ENCODE data around the gene POU6F2. TPM values are rescaled to one million over a fixed set of nuclear protein-coding genes. Genes with fewer than 3 reads are reported as not detected.

POU6F2 gene
- total RNA-seq, 1 experiment from 2014 or later = 0.27 TPM

DNA sequence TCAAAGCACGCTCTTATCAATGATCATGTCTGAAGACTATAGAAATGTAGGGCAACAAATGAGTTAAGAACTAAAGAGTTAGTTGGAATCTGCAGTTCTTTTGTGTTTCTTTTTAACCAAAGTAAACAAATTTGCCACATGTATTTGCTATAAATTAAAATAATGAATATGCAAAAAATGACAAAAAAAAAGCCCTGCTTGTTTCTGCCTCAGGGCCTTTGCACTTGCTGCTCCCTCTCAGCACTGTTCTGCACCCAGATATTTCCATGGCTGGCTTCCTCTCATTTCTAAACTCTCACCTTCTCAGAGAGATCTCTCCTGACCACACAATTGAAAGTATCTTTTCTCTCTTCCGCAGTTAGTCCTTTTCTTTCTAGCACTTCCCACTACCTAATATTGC, 406.7 kb downstream of the POU6F2 start:
- no peak overlapping the region for H3K27ac ChIP-seq (ENCODE audit: low read depth, low read length)
- no peak overlapping the region for H3K9ac ChIP-seq (ENCODE audit: low read length)
- H3K27me3 ChIP-seq (ENCODE audit: insufficient read depth, low read length) = peaks cover 37% of the 10 kb centered on the region
- CTCF ChIA-PET = no interaction called here
- no peak overlapping the region for H3K4me2 ChIP-seq (ENCODE audit: low read length)
- no peaks in the 10 kb centered on the region; the same call in 1 of the 2 replicates for H4K20me1 ChIP-seq (ENCODE audit: insufficient read depth)
- no peaks in the 10 kb centered on the region for H3K9me3 ChIP-seq (ENCODE audit: control insufficient read depth in 1 of 2, insufficient read depth in 1 of 2, low read depth in 1 of 2, low read length in 2 of 2)
- no TSS peak for BruUV-seq (replicated peaks)
- H3K36me3 ChIP-seq (ENCODE audit: control insufficient read depth in 1 of 2, insufficient read depth in 2 of 2, low read length in 2 of 2) = no peaks in the 10 kb centered on the region
- intact Hi-C loops (cut with micrococcal nuclease) = no loop called here
- TF ChIP-seq, protein P1, sequence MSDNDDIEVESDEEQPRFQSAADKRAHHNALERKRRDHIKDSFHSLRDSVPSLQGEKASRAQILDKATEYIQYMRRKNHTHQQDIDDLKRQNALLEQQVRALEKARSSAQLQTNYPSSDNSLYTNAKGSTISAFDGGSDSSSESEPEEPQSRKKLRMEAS (IDR thresholded peaks at IDR 0.05) = no peak
- TF ChIP-seq, protein P2, sequence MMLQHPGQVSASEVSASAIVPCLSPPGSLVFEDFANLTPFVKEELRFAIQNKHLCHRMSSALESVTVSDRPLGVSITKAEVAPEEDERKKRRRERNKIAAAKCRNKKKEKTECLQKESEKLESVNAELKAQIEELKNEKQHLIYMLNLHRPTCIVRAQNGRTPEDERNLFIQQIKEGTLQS (IDR thresholded peaks at IDR 0.05) = no peak
- H2AFZ ChIP-seq (ENCODE audit: low read depth, low read length, poor library complexity, severe bottlenecking) = no peak overlapping the region
- no peak for DNase-seq (ENCODE audit: low read depth, low spot score)
- H3K4me1 ChIP-seq (ENCODE audit: control insufficient read depth in 1 of 2, insufficient read depth in 2 of 2, low read length in 2 of 2) = no peaks in the 10 kb centered on the region
- H3K79me2 ChIP-seq (ENCODE audit: insufficient read depth, low read length) = no peaks in the 10 kb centered on the region
- RAD21 ChIA-PET (ENCODE audit: low non-redundant PET in 1 of 2, low total read pairs in 2 of 2, uncharacterized antibody in 2 of 2, unreplicated experiment in 2 of 2) = no interaction called here
- H3K4me3 ChIP-seq (replicated peaks in 1 of 2; ENCODE audit: low read depth in 1 of 2, low read length in 2 of 2) = no peak overlapping the region
- no peak for ATAC-seq
- H3K9me2 ChIP-seq (ENCODE audit: insufficient read depth) = no peaks in the 10 kb centered on the region
- POLR2A ChIA-PET = no interaction called here

DNA sequence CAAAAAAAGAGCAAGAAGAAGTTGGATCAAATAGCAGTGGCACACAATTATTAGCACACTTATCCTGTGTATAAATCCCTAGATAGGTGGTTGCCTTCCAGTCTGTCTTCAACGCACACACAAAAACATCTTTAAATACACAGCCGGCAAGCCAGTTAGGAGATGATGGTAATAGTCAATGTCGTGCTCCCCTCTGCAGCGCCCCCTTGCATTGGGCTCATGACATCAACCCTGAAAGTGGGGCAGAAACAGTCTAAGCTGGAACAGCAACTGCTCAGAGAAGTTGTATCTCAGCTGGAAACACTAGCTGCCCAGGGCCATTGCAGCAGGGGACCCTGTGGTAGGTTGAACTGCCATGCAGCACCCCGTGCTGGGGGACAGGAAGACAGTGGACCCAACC, 409.0 kb downstream of the POU6F2 start:
- intact Hi-C loops (cut with micrococcal nuclease) = no loop called here
- H3K4me2 ChIP-seq (ENCODE audit: low read length) = no peak overlapping the region
- DNase-seq (ENCODE audit: low read depth, low spot score) (no peak), ATAC-seq (no peak)
- ChIA-PET CTCF (no interaction called here), RAD21 (ENCODE audit: low non-redundant PET in 1 of 2, low total read pairs in 2 of 2, uncharacterized antibody in 2 of 2, unreplicated experiment in 2 of 2) (no interaction called here), POLR2A (no interaction called here)
- H4K20me1 ChIP-seq (ENCODE audit: insufficient read depth) = no peaks in the 10 kb centered on the region; the same call in 1 of the 2 replicates
- BruUV-seq (replicated peaks) = no TSS peak
- H3K27ac ChIP-seq (ENCODE audit: low read depth, low read length) = no peak overlapping the region
- no peaks in the 10 kb centered on the region for H3K36me3 ChIP-seq (ENCODE audit: control insufficient read depth in 1 of 2, insufficient read depth in 2 of 2, low read length in 2 of 2)
- H3K9me3 ChIP-seq (ENCODE audit: control insufficient read depth in 1 of 2, insufficient read depth in 1 of 2, low read depth in 1 of 2, low read length in 2 of 2) = no peaks in the 10 kb centered on the region
- no peak overlapping the region for H3K9ac ChIP-seq (ENCODE audit: low read length)
- no peak overlapping the region for H3K4me3 ChIP-seq (replicated peaks in 1 of 2; ENCODE audit: low read depth in 1 of 2, low read length in 2 of 2)
- H3K79me2 ChIP-seq (ENCODE audit: insufficient read depth, low read length) = no peaks in the 10 kb centered on the region
- H3K27me3 ChIP-seq (ENCODE audit: insufficient read depth, low read length) = peaks cover 53% of the 10 kb centered on the region
- no peak overlapping the region for H2AFZ ChIP-seq (ENCODE audit: low read depth, low read length, poor library complexity, severe bottlenecking)
- no peaks in the 10 kb centered on the region for H3K4me1 ChIP-seq (ENCODE audit: control insufficient read depth in 1 of 2, insufficient read depth in 2 of 2, low read length in 2 of 2)
- TF ChIP-seq EGR1 (IDR thresholded peaks at IDR 0.05; ENCODE audit: low read depth) (no peak), POLR2A (IDR thresholded peaks at IDR 0.05; ENCODE audit: borderline replicate concordance, extremely low read depth, insufficient read depth, insufficient read length) (no peak), ELF1 (IDR thresholded peaks at IDR 0.05; ENCODE audit: borderline replicate concordance, low read depth) (no peak), SP1 (IDR thresholded peaks at IDR 0.05; ENCODE audit: low read depth) (no peak)
- TF ChIP-seq, protein P2 (IDR thresholded peaks at IDR 0.05) = no peak
- TF ChIP-seq, protein P3, sequence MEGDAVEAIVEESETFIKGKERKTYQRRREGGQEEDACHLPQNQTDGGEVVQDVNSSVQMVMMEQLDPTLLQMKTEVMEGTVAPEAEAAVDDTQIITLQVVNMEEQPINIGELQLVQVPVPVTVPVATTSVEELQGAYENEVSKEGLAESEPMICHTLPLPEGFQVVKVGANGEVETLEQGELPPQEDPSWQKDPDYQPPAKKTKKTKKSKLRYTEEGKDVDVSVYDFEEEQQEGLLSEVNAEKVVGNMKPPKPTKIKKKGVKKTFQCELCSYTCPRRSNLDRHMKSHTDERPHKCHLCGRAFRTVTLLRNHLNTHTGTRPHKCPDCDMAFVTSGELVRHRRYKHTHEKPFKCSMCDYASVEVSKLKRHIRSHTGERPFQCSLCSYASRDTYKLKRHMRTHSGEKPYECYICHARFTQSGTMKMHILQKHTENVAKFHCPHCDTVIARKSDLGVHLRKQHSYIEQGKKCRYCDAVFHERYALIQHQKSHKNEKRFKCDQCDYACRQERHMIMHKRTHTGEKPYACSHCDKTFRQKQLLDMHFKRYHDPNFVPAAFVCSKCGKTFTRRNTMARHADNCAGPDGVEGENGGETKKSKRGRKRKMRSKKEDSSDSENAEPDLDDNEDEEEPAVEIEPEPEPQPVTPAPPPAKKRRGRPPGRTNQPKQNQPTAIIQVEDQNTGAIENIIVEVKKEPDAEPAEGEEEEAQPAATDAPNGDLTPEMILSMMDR (IDR thresholded peaks at IDR 0.05 in 2 of 3, conservative IDR thresholded peaks at IDR 0.05 in 1 of 3; ENCODE audit: borderline replicate concordance in 1 of 3, insufficient read depth in 1 of 3, low read depth in 2 of 3, low read length in 2 of 3) = peak in 2 of 3 experiments; percentile 27 to 32; a peak in 3 of 6 replicates
- no peaks in the 10 kb centered on the region for H3K9me2 ChIP-seq (ENCODE audit: insufficient read depth)
